Gastroesophageal sphincter (tissue), 4 donors: ENCODE data around the gene TIMM8B. TPM values are rescaled to one million over a fixed set of nuclear protein-coding genes. Genes with fewer than 3 reads are reported as not detected.

Source experiments
- ATAC-seq: fragments of 150-250 bp; one replicate; pipeline ENCODE4 v1.9.1; 2016; ENCODE audit warnings: mild to moderate bottlenecking, moderate library complexity
- H3K27ac ChIP-seq, 4 donors: fragments of 200-600 bp; sonication (generic) in 3 of 4; 1 replicate in 3 of 4; 2 replicates in 1 of 4; pipeline ENCODE4 v1.5.1; 2016 to 2019
- H3K27me3 ChIP-seq: fragments of 200-600 bp; sonication (generic); one replicate; pipeline ENCODE4 v1.5.1; 2019
- H3K36me3 ChIP-seq, 2 donors: fragments of 200-600 bp; sonication (generic); one replicate each; pipeline ENCODE4 v1.5.1; 2019; ENCODE audit warnings: control low read depth in 1 of 2
- H3K4me1 ChIP-seq, 3 donors: fragments of 200-600 bp; sonication (generic); 1 replicate in 2 of 3; 2 replicates in 1 of 3; pipeline ENCODE4 v1.5.1; 2016 to 2019; ENCODE audit warnings: control low read depth in 2 of 3
- H3K4me3 ChIP-seq, 2 donors: fragments of 200-600 bp; sonication (generic); one replicate each; pipeline ENCODE4 v1.5.1; 2019; ENCODE audit warnings: mild to moderate bottlenecking in 1 of 2, moderate library complexity in 1 of 2
- H3K9me3 ChIP-seq, 3 donors: fragments of 200-600 bp; sonication (generic); one replicate each; pipeline ENCODE4 v1.5.1; 2017 to 2019; ENCODE audit warnings: control low read depth in 2 of 3
- EP300 ChIP-seq: sonication (generic); formaldehyde crosslinking; IDR thresholded peaks from one replicate; pipeline ENCODE4 v1.6.1; 2017; ENCODE audit warnings: antibody characterized with exemption, mild to moderate bottlenecking
- POLR2A ChIP-seq, 2 donors: fragments of 450-650 bp; IDR thresholded peaks; one replicate each; pipeline ENCODE4 v1.6.1; 2017; ENCODE audit warnings: antibody characterized with exemption in 2 of 2, mild to moderate bottlenecking in 2 of 2, moderate library complexity in 1 of 2
- POLR2AphosphoS5 ChIP-seq: sonication (generic); formaldehyde crosslinking; IDR thresholded peaks from one replicate; pipeline ENCODE4 v1.6.1; 2017; ENCODE audit warnings: antibody characterized with exemption
- WGBS, 2 donors: methylation state at CpG; one replicate each; pipeline ENCODE4 v1.1.5; 2018; ENCODE audit warnings: low coverage in 1 of 2; 5-methylcytosine and 5-hydroxymethylcytosine counted together
- small RNA-seq, 4 donors: library from RNA; depleted of rRNA; stranded (forward); fragments of <200 nt; gene quantifications; one replicate each; pipeline ENCODE3, GENCODE V24; 2016
- total RNA-seq, 4 donors: library from RNA; depleted of rRNA; stranded (reverse); fragments of >200 nt; gene quantifications; one replicate each; pipeline ENCODE4 v1.1.0, GENCODE V29; 2016
- TF ChIP-seq, protein P1 (sequence below), 4 experiments: fragments of 200-600 bp in 2 of 4; fragments of 450-650 bp in 2 of 4; sonication (generic) in 1 of 4; IDR thresholded peaks; one replicate each; pipeline ENCODE4 v1.5.1; 2017 to 2019; ENCODE audit warnings: antibody characterized with exemption in 4 of 4, mild to moderate bottlenecking in 2 of 4, moderate library complexity in 2 of 4

Gene TIMM8B
- total RNA-seq, 4 donors from 2014 or later, result 19.2 to 37.6 (median 24.8) TPM

DNA sequence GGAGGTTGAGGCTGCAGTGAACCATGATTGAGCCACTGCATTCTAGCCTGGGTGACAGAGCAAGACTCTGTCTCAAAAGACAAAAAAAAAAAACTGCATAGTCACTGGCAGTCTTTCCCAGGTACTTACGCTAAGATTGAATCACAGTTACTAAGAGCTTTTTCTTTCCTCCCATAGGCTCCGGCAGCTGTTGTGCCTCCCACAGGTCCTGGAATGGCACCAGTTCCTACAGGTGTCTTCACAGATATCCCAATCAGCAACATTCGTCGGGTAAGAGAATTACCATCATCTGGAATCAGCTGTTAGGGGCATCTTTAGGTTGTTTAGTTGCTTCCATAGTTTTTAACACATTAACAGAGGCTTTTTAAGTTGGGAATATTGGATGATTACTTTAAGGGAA, 41.6 kb downstream of the TIMM8B start:
- 96 to 100% methylated on average over 2 to 4 of the region's 4 CpGs for WGBS, 2 donors
- Histone ChIP-seq H3K4me3 (no peak overlapping the region), H3K4me1 (peaks cover 0 to 7% (median 0%) of the 10 kb centered on the region in 3 donors), H3K27ac (no peak overlapping the region), H3K27me3 (no peaks in the 10 kb centered on the region), H3K36me3 (peaks cover 0 to 81% of the 10 kb centered on the region in 2 donors), H3K9me3 (no peaks in the 10 kb centered on the region)
- ATAC-seq, result no peak
- TF ChIP-seq, protein P1, sequence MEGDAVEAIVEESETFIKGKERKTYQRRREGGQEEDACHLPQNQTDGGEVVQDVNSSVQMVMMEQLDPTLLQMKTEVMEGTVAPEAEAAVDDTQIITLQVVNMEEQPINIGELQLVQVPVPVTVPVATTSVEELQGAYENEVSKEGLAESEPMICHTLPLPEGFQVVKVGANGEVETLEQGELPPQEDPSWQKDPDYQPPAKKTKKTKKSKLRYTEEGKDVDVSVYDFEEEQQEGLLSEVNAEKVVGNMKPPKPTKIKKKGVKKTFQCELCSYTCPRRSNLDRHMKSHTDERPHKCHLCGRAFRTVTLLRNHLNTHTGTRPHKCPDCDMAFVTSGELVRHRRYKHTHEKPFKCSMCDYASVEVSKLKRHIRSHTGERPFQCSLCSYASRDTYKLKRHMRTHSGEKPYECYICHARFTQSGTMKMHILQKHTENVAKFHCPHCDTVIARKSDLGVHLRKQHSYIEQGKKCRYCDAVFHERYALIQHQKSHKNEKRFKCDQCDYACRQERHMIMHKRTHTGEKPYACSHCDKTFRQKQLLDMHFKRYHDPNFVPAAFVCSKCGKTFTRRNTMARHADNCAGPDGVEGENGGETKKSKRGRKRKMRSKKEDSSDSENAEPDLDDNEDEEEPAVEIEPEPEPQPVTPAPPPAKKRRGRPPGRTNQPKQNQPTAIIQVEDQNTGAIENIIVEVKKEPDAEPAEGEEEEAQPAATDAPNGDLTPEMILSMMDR (IDR thresholded peaks at IDR 0.05), result no peak
- TF ChIP-seq EP300 (no peak), POLR2AphosphoS5 (no peak), POLR2A (IDR thresholded peaks at IDR 0.05) (no peak)

DNA sequence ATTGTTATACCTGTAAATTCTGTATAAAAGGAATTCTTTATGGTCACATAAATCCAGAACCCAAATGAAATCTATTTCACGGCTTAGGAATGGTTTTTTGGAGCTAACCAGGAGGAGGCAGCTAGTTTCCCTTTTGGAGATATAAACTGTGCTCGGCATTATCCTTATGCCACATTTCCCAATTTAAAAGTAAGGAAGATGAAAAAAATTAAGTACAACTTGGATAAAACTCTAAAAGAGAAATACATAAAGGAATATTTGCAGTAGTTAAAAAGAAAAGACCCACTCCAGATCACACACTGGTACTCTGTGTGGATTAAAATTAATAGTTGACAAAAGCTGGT, 43.6 kb downstream of the TIMM8B start:
- 80 to 97% methylated on average over 1 to 2 of the region's 2 CpGs for WGBS, 2 donors
- no peaks in the 10 kb centered on the region for H3K4me1 ChIP-seq

DNA sequence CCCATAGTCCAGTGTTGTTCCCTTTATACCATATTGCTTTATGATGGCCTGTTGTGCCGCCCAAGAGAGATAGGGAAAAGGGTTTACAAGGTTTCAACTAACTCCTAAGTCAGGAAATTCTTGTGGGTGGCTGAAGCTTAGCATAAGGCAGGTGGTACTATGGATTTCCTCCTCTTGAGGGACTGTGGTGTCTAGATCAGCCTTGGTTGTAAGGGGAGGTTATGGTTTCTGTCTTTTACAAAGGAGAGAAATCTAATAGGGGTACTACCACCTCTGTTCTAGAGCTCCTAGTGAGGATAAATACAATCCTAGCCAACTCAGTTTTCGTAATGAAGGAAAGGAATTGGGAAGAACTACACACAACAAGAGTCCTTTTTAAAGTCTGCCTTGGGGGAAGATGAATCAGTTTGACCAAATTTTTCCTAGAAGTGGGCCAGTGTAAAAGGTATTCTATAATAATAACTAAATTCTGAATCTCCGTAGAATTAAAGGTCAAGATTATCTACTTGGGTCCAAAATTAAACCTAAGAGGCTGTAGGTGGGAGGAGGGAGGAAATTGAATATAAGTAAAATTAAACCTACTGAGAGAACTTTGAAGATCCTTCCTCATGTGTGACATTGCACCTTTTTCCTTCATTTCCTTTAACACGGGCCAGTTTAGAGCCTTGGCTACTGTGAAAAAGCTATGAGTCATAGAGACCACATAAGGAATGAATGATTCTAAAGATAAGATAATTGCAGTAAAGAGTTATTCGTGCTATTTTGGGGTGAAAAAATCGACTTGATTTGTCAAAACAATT, 44.2 kb downstream of the TIMM8B start:
- H3K27me3 ChIP-seq, result no peaks in the 10 kb centered on the region
- peaks cover 0 to 94% of the 10 kb centered on the region in 2 donors for H3K36me3 ChIP-seq
- H3K9me3 ChIP-seq, result no peaks in the 10 kb centered on the region
- TF ChIP-seq POLR2AphosphoS5 (no peak), POLR2A (IDR thresholded peaks at IDR 0.05) (no peak), EP300 (no peak)
- TF ChIP-seq, protein P1 (IDR thresholded peaks at IDR 0.05), result no peak
- no peaks in the 10 kb centered on the region for H3K4me1 ChIP-seq
- no peak overlapping the region for H3K4me3 ChIP-seq
- WGBS, 2 donors, result 44% methylated on average over 2 to 6 of the region's 6 CpGs
- no peak for ATAC-seq
- no peak overlapping the region for H3K27ac ChIP-seq

More for the DNA sequence above, 43.6 kb downstream of the TIMM8B start:
- no peak overlapping the region for H3K4me3 ChIP-seq
- H3K27me3 ChIP-seq, result no peaks in the 10 kb centered on the region
- ATAC-seq, result no peak
- peaks cover 0 to 94% of the 10 kb centered on the region in 2 donors for H3K36me3 ChIP-seq
- TF ChIP-seq EP300 (no peak), POLR2A (IDR thresholded peaks at IDR 0.05) (no peak), POLR2AphosphoS5 (no peak)
- TF ChIP-seq, protein P1 (IDR thresholded peaks at IDR 0.05), result no peak
- no peaks in the 10 kb centered on the region for H3K9me3 ChIP-seq
- H3K27ac ChIP-seq, result no peak overlapping the region

DNA sequence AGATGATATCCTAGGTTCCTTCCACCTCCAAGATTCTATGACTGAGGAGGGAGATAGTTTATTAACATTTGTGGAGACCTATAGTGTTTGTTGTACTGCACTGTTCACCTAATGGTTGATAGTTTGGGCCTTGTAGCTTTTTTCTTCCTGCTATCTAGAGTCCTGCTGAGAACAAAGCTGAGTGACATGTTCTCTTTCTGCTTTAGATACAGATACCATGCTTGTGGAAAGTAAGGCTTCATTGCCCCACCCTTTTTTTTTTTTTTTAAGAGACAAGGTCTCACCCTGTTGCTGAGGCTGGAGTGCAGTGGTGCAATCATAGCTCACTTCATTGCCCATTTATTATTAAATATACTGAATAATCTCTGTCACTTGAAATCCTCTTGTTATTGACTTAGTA, 49.0 kb downstream of the TIMM8B start:
- peaks cover 0 to 93% of the 10 kb centered on the region in 2 donors for H3K36me3 ChIP-seq
- no peaks in the 10 kb centered on the region for H3K4me1 ChIP-seq
- ATAC-seq, result no peak
- H3K9me3 ChIP-seq, result no peaks in the 10 kb centered on the region
- no peaks in the 10 kb centered on the region for H3K27me3 ChIP-seq
- TF ChIP-seq EP300 (no peak), POLR2A (IDR thresholded peaks at IDR 0.05) (no peak), POLR2AphosphoS5 (no peak)
- TF ChIP-seq, protein P1 (IDR thresholded peaks at IDR 0.05), result no peak
- no peak overlapping the region for H3K27ac ChIP-seq
- H3K4me3 ChIP-seq, result no peak overlapping the region

Small RNA genes within 50 kb of the gene (small RNA-seq; reads per million reads assigned to genes)
- gene AP000907.3, result 0 reads per million in 4 donors

Other genes with a start within 250 kb of the TIMM8B start
- 10 to 100 TPM; 26.7 to 33.9 (median 31.1) TPM for gene ALG9, start 215.2 kb downstream of the TIMM8B start, total RNA-seq
- gene FDXACB1, start 207.6 kb downstream of the TIMM8B start, total RNA-seq, result 1 to 10 TPM in 2 of 4 donors, under 1 TPM in 2; 0.16 to 1.1 (median 0.99) TPM
- gene CFAP68, start 207.2 kb downstream of the TIMM8B start, total RNA-seq, result 10 to 100 TPM; 11.7 to 19.3 (median 17.5) TPM
- 100 to 1,000 TPM; 254 to 440 (median 294) TPM for gene CRYAB, start 175.0 kb downstream of the TIMM8B start, total RNA-seq
- gene HSPB2, start 174.0 kb downstream of the TIMM8B start, total RNA-seq, result 1 to 10 TPM in 3 of 4 donors, under 1 TPM in 1; 0.78 to 5.5 (median 3.0) TPM
- 1 to 10 TPM in 3 of 4 donors, not detected in 1; 2.4 to 3.3 (median 3.1) TPM for gene C11orf52, start 167.8 kb downstream of the TIMM8B start, total RNA-seq
- gene DIXDC1, start 149.4 kb downstream of the TIMM8B start, total RNA-seq, result 100 to 1,000 TPM; 125 to 164 (median 153) TPM
- gene DLAT, start 61.3 kb downstream of the TIMM8B start, total RNA-seq, result 10 to 100 TPM; 18.2 to 38.6 (median 32.1) TPM
- 1 to 10 TPM; 1.8 to 4.2 (median 3.2) TPM for gene PIH1D2, start 12.7 kb downstream of the TIMM8B start, total RNA-seq
- 10 to 100 TPM; 14.4 to 21.5 (median 16.4) TPM for gene NKAPD1, start 12.5 kb downstream of the TIMM8B start, total RNA-seq
- gene SDHD, start 117 bp upstream of the TIMM8B start, total RNA-seq, result 100 to 1,000 TPM; 102 to 120 (median 113) TPM
- gene IL18, start 77.3 kb upstream of the TIMM8B start, total RNA-seq, result 10 to 100 TPM in 1 of 4 donors, 1 to 10 TPM in 3; 5.6 to 16.9 (median 6.9) TPM
- gene TEX12, start 80.6 kb upstream of the TIMM8B start, total RNA-seq, result not detected
- 1 to 10 TPM in 3 of 4 donors, under 1 TPM in 1; 0.96 to 7.5 (median 6.6) TPM for gene BCO2, start 88.8 kb upstream of the TIMM8B start, total RNA-seq
- gene PTS, start 139.7 kb upstream of the TIMM8B start, total RNA-seq, result 10 to 100 TPM; 19.4 to 38.1 (median 23.3) TPM
- not detected for gene PLET1, start 174.1 kb upstream of the TIMM8B start, total RNA-seq